Heart right ventricle (tissue), 16 donors: ENCODE results near the gene GPC5. TPM values are rescaled to one million over a fixed set of nuclear protein-coding genes. Genes with fewer than 3 reads are reported as not detected.

Experiments used
- ATAC-seq, 8 donors: fragments of 200-7000 bp; cut with Tn5 transposase; one replicate each; pipeline ENCODE4 v1.9.1; 2020; ENCODE audit warnings: mild to moderate bottlenecking in 8 of 8, moderate library complexity in 8 of 8, moderate number of reproducible peaks in 1 of 8
- DNase-seq, 2 donors: peaks; one replicate each; pipeline ENCODE4 v3.0.0-alpha.2; 2020
- H3K27ac ChIP-seq, 10 donors: fragments of 200-600 bp; sonication (generic) in 2 of 10; one replicate each; pipeline versions ENCODE4 v1.5.0 to v1.8.0; 2020 to 2022; ENCODE audit warnings: mild to moderate bottlenecking in 3 of 10
- H3K27me3 ChIP-seq, 7 donors: fragments of 200-600 bp; one replicate each; pipeline ENCODE4 v1.8.0; 2021 to 2022; ENCODE audit warnings: mild to moderate bottlenecking in 2 of 7
- H3K36me3 ChIP-seq, 9 donors: fragments of 200-600 bp; sonication (generic) in 1 of 9; one replicate each; pipeline versions ENCODE4 v1.5.0 to v1.8.0; 2020 to 2022; ENCODE audit warnings: mild to moderate bottlenecking in 2 of 9
- H3K4me1 ChIP-seq, 9 donors: fragments of 200-600 bp; sonication (generic) in 1 of 9; one replicate each; pipeline versions ENCODE4 v1.5.0 to v1.8.0; 2020 to 2022; ENCODE audit warnings: mild to moderate bottlenecking in 4 of 9
- H3K4me3 ChIP-seq, 10 donors: fragments of 200-600 bp; sonication (generic) in 2 of 10; one replicate each; pipeline versions ENCODE4 v1.5.0 to v1.8.0; 2020 to 2022; ENCODE audit warnings: mild to moderate bottlenecking in 7 of 10, moderate library complexity in 2 of 10
- H3K9me3 ChIP-seq, 11 donors: fragments of 200-600 bp in 10 of 11; sonication (generic) in 2 of 11; one replicate each; pipeline versions ENCODE4 v1.5.0 to v1.8.0; 2013 to 2022; ENCODE audit warnings: mild to moderate bottlenecking in 2 of 11, control low read depth in 1 of 11, moderate library complexity in 1 of 11
- WGBS, 2 donors: extraction: QIAGEN DNeasy Blood & Tissue Kit; methylation state at CpG; one replicate each; pipeline ENCODE4 v1.1.7; 2013; ENCODE audit warnings: inconsistent platforms in 1 of 2; 5-methylcytosine and 5-hydroxymethylcytosine counted together
- intact Hi-C, 10 donors: fragments of 100-400 bp; cut with DNase I; formaldehyde crosslinking; loops; one replicate each; pipeline versions ENCODE4 v1.11.1 to v1.14.2; 2022
- polyA plus RNA-seq, 2 donors: library from polyadenylated mRNA; stranded (reverse); fragments of 200-250 nt; gene quantifications; one replicate each; pipeline ENCODE4 v1.2.3, GENCODE V29; 2013
- total RNA-seq, 10 donors: library from RNA; stranded (reverse); fragmentation: NEBNext Ultra II Directional in 3 of 10; extraction: Animal tissue kit (Norgen Biotek cat#: 25700) in 3 of 10; gene quantifications; one replicate each; pipeline versions ENCODE4 v1.2.1 to v1.2.4, GENCODE V29; 2021 to 2023
- TF ChIP-seq, protein P1 (sequence below), 9 donors: fragments of 200-600 bp; sonication (generic) in 2 of 9; IDR thresholded peaks; one replicate each; pipeline versions ENCODE4 v1.5.0 to v1.8.0; 2021 to 2022; ENCODE audit warnings: antibody characterized with exemption in 9 of 9, mild to moderate bottlenecking in 5 of 9, moderate library complexity in 1 of 9
- donor health status: Arrhythmogenic right ventricular cardiomyopathy.
- donor health status: ischemic (EF 13 %, LVEDD 7.1; RV severe dilation, severe dysfunction).
- donor health status: healthy with polysubstance abuse.
- donor health status: DM: no; HTN: yes; CAD: no.
- donor health status: DM: no; HTN: no; CAD: no.
- donor health status: ischemic (EF 25% LVEDD 6.9; RV normal size, moderate dysfunction).
- donor health status: ischemic (EF 25% LVEDD 5.7; RV mildly dilated, moderate dysfunction).
- donor health status: healthy.
- donor health status: DM: yes; HTN: yes; CAD: no.
- donor health status: Ischemic cardiomyopathy.
- donor health status: ischemic (EF 35%, LVEDD 5.7; RV mildly dilated, moderate dysfunction).
- donor health status: nonischemic (EF 11% LVEDD 7.7; RV severe dilation, severe dysfunction).
- donor health status: DM: yes; HTN: yes; CAD: no.
- donor health status: PGD.
- donor health status: ischemic (EF 29% LVEDD 5.4; RV normal size, mild dysfunction).
- donor health status: nonischemic (EF 23%, LVEDD 6.1; RV moderate dilation, normal function).

GPC5 gene
- total and polyA plus RNA-seq, 12 donors, result 0.01 to 3.5 (median 0.70) TPM; not detected in 1

DNA sequence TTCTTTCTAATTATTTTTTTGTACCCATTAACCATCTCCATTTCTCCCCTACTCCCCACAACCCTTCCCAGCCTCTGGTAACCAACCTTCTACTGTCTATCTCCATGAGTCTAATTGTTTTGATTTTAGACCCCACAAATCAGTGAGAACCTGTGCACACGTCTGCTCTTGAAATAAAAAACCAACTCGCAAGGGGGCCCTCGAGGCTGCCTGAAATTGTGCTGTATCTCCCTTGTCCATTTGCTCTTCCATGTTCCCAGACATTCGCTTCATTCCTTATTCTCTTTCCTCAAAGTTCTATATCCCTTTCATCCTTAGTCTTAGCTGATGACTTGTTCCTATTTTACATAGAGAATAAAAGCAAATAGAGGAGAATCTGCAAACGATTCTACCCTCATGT lies 95.0 kb downstream of the GPC5 start:
- intact Hi-C loops, result no loop called here
- ATAC-seq (no peak), DNase-seq (no peak)
- Histone ChIP-seq H3K36me3 (no peaks in the 10 kb centered on the region), H3K27me3 (no peaks in the 10 kb centered on the region), H3K9me3 (no peaks in the 10 kb centered on the region), H3K4me1 (no peaks in the 10 kb centered on the region), H3K27ac (no peak overlapping the region), H3K4me3 (no peak overlapping the region)
- 82 to 85% methylated on average over 5 of the region's 5 CpGs for WGBS, 2 donors
- TF ChIP-seq, protein P1, sequence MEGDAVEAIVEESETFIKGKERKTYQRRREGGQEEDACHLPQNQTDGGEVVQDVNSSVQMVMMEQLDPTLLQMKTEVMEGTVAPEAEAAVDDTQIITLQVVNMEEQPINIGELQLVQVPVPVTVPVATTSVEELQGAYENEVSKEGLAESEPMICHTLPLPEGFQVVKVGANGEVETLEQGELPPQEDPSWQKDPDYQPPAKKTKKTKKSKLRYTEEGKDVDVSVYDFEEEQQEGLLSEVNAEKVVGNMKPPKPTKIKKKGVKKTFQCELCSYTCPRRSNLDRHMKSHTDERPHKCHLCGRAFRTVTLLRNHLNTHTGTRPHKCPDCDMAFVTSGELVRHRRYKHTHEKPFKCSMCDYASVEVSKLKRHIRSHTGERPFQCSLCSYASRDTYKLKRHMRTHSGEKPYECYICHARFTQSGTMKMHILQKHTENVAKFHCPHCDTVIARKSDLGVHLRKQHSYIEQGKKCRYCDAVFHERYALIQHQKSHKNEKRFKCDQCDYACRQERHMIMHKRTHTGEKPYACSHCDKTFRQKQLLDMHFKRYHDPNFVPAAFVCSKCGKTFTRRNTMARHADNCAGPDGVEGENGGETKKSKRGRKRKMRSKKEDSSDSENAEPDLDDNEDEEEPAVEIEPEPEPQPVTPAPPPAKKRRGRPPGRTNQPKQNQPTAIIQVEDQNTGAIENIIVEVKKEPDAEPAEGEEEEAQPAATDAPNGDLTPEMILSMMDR (IDR thresholded peaks at IDR 0.05), result no peak

DNA sequence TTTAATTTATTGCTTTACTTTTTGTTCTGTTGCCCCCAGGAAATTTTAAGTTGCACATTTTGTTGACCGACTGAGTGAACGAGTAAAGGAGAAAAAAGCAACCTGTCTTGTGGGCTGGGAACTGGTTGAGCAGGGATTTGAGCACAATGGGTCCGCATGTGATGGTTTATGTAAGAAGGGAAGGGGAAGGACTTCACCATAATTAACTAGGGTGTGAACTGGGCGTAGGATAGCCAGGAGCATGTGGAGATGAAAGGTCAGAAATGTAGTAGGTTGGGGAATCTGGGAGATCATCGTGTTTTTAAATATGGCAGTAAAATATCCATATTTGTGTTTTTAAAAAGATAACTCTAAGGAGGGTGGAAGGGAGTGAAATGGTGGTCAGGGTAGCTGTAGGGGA lies 99.9 kb downstream of the GPC5 start:
- no peaks in the 10 kb centered on the region for H3K36me3 ChIP-seq
- intact Hi-C loops, result no loop called here
- H3K27me3 ChIP-seq, result no peaks in the 10 kb centered on the region
- TF ChIP-seq, protein P1 (IDR thresholded peaks at IDR 0.05), result no peak
- ATAC-seq, result no peak
- H3K9me3 ChIP-seq, result no peaks in the 10 kb centered on the region
- H3K4me1 ChIP-seq, result no peaks in the 10 kb centered on the region
- H3K4me3 ChIP-seq, result no peak overlapping the region
- no peak for DNase-seq
- WGBS, 2 donors, result 86 to 87% methylated on average over 5 of the region's 5 CpGs
- no peak overlapping the region for H3K27ac ChIP-seq

DNA sequence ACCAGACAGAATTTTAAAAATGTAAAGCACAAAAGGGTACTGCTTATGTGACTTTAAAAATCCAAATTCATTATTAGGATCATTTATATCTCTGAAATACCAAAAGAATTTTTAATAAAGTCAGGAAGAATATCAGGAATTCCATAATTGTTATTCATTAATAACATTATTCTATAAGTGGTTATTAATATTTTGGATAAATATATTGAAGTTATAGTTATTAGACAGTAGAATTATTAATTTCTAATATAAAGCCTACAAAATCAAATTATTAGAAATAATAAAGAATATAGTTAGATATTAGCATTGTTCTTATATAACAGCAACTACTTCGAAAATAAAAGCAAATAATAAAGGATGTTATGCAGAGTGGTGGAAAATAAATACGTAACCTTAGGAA lies 105.8 kb downstream of the GPC5 start:
- DNase-seq, result no peak
- H3K4me3 ChIP-seq, result no peak overlapping the region

DNA sequence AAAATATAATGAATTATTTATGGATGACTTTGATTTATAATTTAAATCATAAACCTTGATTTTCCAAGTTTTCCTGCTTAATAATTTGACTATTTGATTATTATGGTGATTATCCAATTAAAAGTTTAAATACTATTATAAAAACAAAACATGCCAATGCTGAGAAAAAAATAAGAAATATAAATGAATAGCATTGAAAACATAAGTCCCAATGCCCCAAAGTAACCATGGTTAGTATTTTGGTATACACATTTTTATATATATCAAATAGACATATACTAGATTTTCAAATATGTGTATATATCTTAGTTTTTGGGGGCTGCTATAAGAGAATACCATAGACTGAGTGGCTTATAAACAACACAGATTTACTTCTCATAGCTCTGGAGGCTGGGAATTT lies 108.3 kb downstream of the GPC5 start:
- intact Hi-C loops, result no loop called here
- DNase-seq, result no peak
- Histone ChIP-seq H3K27me3 (no peaks in the 10 kb centered on the region), H3K36me3 (no peaks in the 10 kb centered on the region), H3K9me3 (peaks cover 0 to 5% (median 0%) of the 10 kb centered on the region in 11 donors), H3K27ac (no peak overlapping the region), H3K4me1 (no peaks in the 10 kb centered on the region), H3K4me3 (no peak overlapping the region)
- ATAC-seq, result no peak
- TF ChIP-seq, protein P1 (IDR thresholded peaks at IDR 0.05), result no peak

More for the DNA sequence above, 105.8 kb downstream of the GPC5 start:
- intact Hi-C loops, result no loop called here
- Histone ChIP-seq H3K4me1 (no peaks in the 10 kb centered on the region), H3K36me3 (no peaks in the 10 kb centered on the region), H3K9me3 (peaks cover 0 to 5% (median 0%) of the 10 kb centered on the region in 11 donors), H3K27me3 (no peaks in the 10 kb centered on the region), H3K27ac (no peak overlapping the region)
- 81 to 85% methylated on average over 2 of the region's 2 CpGs for WGBS, 2 donors
- TF ChIP-seq, protein P1 (IDR thresholded peaks at IDR 0.05), result no peak
- ATAC-seq, result no peak
